ENCODE results near the gene ABTB2.

Gene ABTB2

DNA sequence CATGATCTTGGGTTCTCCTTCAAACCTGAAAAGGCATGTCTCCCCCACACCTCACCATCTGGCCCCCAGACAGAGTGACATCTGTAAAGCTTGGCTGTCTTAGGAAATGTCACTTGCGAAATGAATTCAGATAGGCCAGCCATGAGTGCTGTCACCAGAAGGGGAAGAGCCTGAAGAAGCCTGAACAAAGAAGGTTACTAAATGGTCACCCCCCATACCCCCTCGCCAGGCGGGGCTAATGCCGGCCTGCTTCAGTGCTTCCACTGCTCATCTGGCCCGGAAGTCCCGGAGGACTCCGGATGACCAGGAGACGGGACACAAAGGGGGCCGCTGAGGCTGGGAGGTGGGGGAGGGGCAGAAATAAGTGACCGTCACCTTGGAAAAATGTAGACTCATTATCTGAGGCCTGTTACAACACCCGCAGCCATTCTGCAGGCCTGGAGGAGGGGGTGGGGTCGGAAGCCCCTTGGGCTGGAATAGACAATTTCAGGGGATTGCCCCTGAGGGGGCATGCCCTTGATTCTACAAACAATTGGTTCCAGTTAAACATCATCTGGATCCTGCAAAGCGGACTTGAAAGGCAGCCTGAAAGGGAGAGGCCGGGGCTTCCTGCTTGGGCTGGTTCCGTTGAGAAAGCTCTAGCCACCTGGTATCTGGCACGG, 209.2 kb downstream of the ABTB2 start:
- DNase-seq (ENCODE audit: low read depth in 2 of 2): no peak

- DNase-seq (ENCODE audit: low read depth in 2 of 2): no peak
Measured at GRCh38 chr11:34147581-34147980, 210.2 kb downstream of the ABTB2 start.

- DNase-seq (ENCODE audit: low read depth in 2 of 2): no peak
Measured at GRCh38 chr11:34146866-34147265, 210.9 kb downstream of the ABTB2 start.

DNA sequence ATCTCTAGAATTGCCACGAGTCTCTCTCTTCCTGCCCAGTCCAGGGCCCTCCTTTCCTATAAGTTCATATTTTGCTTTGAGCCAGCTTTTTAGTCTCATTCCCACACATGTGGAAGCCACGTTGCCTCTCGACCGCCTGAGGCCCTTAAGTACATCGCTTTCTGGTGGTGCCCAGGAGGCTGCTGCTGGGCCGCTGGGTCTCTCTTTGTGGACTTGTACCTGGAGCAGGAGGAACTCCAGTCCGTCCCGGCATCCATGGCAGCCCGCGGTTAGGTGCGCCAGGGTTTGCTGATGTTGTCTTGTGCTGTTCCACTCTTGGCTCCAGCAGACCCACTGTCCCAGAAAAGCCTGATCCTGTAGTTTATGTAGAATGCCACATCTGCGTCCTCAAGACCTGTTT, 211.4 kb downstream of the ABTB2 start:
- DNase-seq (ENCODE audit: low read depth in 2 of 2): no peak

GRCh38 chr11:34145847-34146381, 211.9 kb downstream of the ABTB2 start:
- DNase-seq (ENCODE audit: low read depth in 2 of 2): no peak

GRCh38 chr11:34145073-34145472, 212.7 kb downstream of the ABTB2 start:
- DNase-seq (ENCODE audit: low read depth in 2 of 2): no peak

GRCh38 chr11:34143048-34143447, 214.8 kb downstream of the ABTB2 start:
- DNase-seq (ENCODE audit: low read depth in 2 of 2): no peak

- no peak for DNase-seq (ENCODE audit: low read depth in 2 of 2)
Measured at GRCh38 chr11:34140149-34140548, 217.7 kb downstream of the ABTB2 start.

DNA sequence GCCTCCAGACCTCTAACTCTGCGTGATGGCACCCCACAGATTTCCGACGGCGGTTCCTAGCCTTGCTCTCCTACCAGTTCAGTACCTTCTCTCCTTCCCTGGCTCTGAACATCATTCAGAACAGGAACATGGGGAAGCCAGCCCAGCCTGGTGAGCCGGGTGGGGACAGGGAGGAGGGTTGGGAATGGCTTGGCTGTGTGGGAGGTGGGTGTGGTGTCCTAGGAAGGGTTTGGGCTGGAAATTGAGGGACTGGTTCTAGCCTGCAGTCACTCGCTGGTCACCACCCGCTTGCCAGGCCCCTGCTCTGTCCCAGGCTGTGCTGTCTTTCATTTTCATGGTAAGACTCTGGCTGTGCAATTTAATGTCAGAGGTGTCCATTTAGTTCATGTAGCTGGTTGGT, 218.5 kb downstream of the ABTB2 start:
- DNase-seq (ENCODE audit: low read depth in 2 of 2): no peak

DNA sequence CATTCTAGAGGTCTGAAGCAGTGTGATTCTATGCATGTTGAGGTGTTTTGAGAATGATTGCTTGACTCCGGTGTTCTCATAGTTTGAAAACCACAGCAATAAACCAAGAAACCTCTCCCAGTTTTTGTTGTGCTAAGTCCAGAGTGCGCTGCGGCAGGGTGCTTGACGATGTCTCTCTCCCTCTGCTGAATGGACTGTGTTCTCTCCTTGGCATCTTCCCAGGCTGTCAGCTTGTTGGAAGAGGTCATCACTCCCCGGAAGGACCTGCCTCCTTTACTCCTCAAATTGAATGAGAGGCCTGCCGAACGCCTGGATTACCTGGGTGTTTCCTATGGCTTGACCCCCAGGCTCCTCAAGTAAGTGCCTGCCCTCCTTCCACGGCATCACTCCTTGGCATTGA, 221.4 kb downstream of the ABTB2 start:
- DNase-seq (ENCODE audit: low read depth in 2 of 2): no peak

GRCh38 chr11:34135439-34135838, 222.4 kb downstream of the ABTB2 start:
- DNase-seq (ENCODE audit: low read depth in 2 of 2): no peak

DNA sequence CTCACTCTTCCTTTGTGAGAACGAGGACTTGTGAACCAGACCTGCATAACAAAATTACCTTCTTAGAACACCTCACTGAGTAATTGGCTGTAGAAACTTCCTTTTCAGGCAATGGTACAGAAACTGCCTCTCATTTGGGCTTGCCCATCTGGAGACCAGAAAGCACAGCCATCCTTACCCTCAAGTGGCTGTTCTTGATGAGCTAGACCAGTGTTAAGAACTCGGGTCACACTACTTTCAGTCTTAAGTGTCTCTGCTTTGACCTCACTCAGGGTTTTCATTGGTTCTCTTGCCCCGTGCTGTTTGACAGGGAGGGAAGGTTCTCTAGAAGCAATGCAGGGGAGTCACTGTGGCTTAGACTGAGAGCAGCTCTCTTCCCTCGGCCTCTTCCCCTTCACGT, 223.0 kb downstream of the ABTB2 start:
- no peak for DNase-seq (ENCODE audit: low read depth in 2 of 2)

DNA sequence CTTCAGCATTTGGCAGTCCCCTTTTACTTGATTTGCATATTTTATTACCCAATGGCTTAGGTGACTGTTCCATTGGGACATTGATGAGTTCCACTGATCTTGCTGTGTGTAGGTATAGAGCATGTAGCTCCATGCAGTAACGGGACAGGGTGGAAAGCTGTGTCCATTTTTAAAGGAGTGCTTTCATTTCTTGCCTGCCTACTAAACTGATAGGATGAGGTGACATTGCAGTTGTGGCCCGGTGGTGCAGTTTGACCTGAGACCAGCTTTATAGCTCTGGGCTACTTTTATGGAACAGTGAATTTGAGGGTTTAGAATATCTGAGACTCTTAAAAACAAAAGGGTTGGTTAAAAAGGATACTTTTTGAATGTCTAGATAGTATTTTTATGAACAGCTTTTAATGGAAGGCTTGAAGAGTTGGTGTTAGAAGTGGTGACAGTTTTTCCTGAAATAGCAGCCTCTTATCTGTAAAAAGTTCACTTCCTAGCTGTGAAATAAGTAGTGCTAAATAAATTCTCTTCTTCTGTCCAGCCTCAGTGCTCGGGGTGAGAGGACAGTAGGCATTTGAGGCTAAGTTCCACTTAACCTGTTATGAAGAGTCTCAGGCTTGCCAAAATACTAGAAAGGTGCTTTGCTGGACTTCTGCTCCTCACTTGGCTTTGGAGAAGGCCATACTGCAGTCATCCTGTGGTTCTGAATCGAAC, 225.4 kb downstream of the ABTB2 start:
- DNase-seq (ENCODE audit: low read depth in 2 of 2): no peak

- no peak for DNase-seq (ENCODE audit: low read depth in 2 of 2)
Measured at GRCh38 chr11:34128824-34129223, 229.0 kb downstream of the ABTB2 start.

DNA sequence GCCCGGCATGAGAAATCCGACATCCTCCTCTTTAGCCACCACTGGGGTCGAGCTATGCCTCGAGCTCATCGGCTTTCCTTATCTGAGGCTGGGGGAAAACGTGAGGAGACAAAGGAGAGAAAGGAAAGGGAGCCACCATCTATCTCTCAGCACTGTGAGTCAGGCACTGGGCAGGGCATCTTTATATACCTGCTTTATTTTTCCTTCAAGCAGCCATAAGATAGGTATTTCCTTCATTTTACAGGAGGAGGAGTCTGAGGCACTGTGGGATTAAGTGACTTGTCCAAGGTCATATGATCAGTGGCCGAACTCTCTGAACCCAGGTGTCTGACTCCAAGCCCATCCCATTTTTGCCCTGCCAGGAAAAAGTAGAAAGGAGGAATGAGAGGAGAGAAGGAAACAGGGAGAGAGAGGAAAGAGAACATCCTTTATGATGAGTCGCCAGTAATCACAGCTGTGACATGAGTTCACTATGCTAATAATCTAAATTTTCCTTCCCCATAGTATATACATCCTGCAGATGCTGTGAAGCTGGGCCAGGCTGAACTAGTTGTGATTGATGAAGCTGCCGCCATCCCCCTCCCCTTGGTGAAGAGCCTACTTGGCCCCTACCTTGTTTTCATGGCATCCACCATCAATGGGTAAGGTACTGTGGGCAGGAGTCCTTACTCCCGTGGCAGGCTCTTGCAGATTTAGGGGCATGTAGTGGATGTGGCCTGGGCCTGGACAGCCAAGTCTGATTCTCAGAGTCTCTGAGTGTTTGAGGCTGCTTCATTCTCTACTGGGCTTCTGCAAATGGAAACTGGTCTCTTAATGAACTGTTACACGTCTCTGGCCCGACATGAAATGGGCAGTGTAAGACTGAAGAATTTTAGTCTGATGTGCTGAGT, 230.6 kb downstream of the ABTB2 start:
- no peak for DNase-seq (ENCODE audit: low read depth in 2 of 2)

DNA sequence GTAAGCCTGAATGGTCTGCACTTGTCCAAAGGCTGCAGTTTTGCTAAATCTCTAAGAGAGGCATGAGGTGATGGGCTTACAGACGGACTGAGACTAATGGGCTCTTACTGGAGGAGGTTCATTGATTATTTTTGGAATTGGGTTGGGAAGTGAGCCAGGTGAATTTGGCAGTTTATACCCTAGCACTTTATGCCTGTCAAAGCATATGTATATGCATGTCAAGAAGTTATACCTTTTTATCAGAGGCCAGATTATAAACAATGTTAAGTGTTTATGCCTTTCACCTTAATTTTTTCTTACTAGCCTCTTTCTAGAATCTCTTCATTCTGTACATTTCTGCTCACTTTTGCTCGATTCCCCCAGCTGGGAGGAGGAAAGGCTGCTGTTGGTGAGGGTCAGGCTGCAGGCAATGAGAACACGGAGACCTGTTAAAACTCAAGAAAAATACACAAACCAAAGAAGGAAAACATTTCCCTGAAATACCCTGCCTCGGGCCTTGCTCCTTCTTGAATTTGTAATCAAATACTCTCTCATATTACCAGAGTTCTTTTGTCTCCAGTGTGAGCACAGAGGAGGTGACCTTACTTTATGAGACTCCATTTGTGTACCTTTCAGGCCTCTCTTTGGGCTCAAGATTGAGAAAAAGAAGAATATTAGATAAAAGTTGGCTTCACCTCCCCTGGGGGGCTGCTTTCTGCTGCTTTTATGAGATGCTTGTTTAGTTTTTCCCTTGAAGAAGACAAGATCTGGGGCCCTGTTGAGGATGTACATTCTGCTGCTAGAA, 232.7 kb downstream of the ABTB2 start:
- DNase-seq (ENCODE audit: low read depth in 2 of 2): no peak

- no peak for DNase-seq (ENCODE audit: low read depth in 2 of 2)
Measured at GRCh38 chr11:34120651-34121050, 237.2 kb downstream of the ABTB2 start.

GRCh38 chr11:34114471-34114870, 243.3 kb downstream of the ABTB2 start:
- no peak for DNase-seq (ENCODE audit: low read depth in 2 of 2)

- DNase-seq (ENCODE audit: low read depth in 2 of 2): no peak
Measured at GRCh38 chr11:34114014-34114413, 243.8 kb downstream of the ABTB2 start.

DNA sequence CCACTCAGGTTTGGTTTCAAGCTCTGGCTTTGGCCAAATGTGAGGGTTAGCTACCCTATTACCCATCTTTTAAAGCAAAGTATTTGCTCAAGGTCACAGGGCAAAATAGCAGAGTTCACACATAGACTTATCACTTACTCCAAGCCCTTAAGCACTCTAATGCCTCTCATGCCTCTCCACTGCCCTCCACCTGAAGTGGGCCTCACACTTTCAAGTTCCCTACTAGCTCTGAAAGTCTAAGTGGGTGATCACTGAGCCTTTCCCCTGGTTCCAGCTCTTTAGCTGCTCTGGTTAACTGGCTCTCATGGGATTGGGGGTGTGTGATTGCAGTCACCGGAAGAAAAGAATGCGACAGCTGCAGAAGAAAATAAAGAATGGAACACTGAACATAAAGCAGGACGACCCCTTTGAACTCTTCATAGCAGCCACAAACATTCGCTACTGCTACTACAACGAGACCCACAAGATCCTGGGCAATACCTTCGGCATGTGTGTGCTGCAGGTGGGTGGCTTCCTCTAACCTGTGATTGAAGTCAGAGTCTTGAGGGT, 246.0 kb downstream of the ABTB2 start:
- no peak for DNase-seq (ENCODE audit: low read depth in 2 of 2)

DNA sequence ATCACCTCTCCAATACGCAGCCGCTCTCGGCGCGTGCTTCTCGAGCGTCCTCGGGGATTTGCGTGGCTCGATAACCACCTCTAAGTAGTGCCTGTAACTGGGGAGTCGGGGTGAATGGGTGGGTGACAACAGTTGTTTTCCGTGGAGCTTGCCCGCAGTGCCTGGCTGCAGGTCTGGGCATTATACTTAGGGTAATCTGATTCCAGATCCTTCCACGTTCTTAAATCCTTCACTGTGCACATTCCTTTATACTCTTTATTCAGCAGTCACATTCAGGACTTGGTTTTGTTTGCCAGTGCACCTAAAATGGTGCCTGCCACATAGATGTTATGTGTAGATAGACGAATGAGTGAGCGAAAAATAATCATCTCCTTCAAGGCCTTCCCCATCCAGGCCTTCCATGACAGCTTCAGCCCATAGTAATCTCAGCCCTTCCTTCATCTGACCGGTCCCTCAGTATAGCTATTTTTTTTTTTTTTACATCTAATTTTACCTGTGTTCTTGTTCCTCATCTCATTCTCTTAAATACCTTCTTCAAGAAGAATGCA, 251.8 kb downstream of the ABTB2 start:
- no peak for DNase-seq (ENCODE audit: low read depth in 2 of 2)

Data from stimulated activated CD4-positive, alpha-beta T cell treated with anti-CD3 and anti-CD28 coated beads, Interleukin-12 subunit alpha, Interleukin-12 subunit beta, amount 100 ng/mL, for 24 hours (primary cell).